GM19467 (cell line): Measurements from ENCODE around the gene ACADSB.

Experiments used
- ATAC-seq: cut with Tn5 transposase; IDR thresholded peaks from one replicate; pipeline ENCODE4 v1.9.1; 2021; ENCODE audit warnings: mild to moderate bottlenecking, moderate library complexity; ENCODE audit not compliant: unreplicated experiment

The ACADSB gene

DNA sequence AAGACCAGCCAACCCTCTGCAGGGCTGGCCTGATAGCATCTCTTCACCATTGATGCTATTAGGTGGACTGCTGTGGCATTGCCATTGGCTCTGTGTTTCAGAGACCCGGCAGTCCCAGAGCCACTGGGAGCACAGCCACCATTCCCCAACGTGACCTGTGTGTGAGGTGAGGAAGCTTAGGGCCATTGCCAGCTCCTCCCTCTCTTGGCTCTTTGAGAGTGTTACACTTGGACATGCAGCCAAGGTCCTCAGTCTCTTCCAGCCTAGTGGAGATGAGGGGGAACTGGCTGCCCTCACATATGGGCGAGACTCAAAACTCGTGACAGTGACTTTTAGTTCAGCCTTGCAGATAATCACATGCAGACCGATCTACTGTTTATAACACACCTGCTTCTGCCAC is 87.6 kb downstream of the ACADSB start:
- ATAC-seq = no peak

DNA sequence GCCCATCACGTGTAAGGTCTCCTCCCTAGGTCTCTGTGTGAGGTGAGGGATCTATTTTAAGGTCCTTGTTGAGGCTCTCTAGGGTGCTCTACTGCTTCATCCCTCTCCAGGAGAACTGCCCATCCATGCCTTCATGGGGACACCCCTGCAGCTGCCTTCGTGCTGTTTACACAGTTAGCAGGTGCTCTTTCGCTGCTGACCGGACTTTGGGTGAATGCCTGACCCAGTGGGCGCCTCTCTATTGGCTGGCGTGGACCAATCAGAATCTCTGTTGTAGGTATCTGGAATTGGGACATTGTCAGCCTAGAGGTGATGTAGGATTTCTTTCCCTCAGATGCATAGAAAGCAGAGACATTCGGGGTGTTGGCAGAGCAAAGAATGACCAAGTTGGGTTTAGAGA is 88.2 kb downstream of the ACADSB start:
- no peak for ATAC-seq

DNA sequence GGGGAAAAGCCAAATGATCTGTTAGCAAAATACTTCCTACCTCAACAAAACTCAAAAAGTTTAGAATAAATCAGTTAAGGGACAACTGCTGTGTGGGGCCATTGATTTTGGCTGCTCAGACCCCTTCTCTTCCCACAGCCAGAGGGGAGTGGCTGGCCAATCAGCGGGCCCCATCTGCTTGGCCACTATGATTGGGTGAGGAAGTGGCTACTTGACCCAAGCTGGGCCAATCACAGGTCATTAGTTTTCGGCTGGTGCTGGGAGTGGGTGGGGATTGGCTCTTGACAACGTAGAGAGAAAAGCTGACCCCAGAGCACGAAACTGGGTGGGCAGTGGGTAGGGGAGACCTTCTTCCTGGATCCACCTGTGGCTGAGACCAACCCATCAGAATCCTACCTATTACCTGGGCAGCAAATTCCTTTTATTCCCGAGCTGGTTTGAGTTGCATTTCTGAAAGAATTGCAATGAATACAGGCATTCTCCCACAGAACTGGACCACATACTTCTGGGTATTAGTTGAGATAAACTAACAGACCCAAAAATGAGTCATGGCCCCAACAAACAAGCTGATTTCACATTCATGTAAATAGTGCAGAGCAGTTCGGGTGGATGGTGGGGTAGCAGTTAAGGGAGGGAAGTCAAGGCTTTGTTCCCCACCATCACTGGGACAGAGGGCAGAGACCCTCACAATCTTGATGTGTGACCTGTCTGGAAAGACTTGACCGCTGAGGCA is 91.4 kb downstream of the ACADSB start:
- no peak for ATAC-seq

DNA sequence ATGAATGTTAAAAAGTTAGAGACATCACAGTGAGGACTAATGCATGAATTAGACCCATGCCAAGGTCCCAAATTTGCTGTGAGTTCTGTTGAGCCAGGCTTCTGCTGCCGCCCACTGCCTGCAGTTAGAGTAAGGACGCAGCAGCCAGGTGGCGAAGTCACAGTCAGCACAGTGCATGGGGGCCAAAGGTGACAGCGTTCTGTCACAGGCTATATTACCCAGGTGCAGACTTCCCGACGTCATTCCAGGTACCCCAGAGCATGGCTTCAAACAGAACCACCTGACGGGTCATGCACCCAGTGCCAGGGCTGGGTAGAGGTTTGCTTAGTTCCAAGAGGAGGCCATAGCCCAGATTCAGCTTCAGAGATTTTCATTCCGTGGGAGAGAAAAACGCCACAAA is 93.1 kb downstream of the ACADSB start:
- no peak for ATAC-seq

DNA sequence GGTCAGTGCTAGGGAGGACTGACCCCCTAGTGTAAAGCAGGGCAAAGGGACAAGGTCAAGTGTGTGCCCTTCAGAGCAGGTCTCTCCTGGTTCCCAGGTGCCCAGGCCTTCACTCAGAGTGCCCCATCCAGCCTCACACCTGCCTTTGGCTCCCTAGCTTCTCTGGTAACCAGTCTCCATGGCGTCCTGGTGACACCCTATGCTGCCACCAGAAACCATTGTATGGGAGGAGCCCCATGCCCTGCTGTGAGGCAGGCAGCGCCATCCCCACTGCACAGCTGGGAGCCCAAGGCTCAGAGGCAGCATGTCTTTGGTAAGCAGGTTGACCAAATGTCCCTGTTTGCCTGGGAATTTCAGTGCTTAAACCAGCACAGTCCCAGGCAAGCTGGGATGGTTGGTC is 93.9 kb downstream of the ACADSB start:
- ATAC-seq = no peak

DNA sequence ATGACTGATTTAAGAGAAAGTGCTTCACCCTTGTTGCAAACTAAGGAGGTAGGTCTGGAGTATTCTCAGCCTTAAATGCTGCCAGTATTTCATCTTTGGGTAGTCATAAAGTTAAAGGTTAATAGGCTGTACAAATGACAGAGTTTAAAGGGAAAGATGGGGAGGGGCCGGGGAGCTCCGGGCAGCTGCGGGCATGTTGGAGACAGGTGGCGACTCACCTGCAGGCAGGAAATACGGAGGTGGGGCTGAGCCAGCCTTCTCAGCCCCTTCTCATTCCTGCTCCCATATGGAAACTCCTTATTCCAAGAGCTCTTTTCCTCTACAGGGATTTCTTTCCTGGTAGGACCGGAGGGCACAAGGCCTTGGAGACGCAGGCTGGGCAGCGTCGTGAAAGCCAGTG is 95.1 kb downstream of the ACADSB start:
- ATAC-seq = no peak
